Activated CD8-positive, alpha-beta memory T cell treated with anti-CD3 and anti-CD28 coated beads for 24 hours (primary cell): ENCODE results near the gene PSMG1.
A peak's percentile ranks its signal among the peaks of the same experiment; 100 is the strongest.
"Not testable (repeated sequence)": the region's sequence is repeated elsewhere in the genome, so short reads cannot be mapped to it uniquely, and the experiment has no call there.

Experiments
- DNase-seq: peaks from one replicate; pipeline ENCODE4 v3.0.0-alpha.2; 2020

Gene PSMG1

GRCh38 chr21:39153842-39154241 lies 29.4 kb downstream of the PSMG1 start:
- DNase-seq, result no peak

GRCh38 chr21:39153373-39153772 lies 29.9 kb downstream of the PSMG1 start:
- no peak for DNase-seq

- DNase-seq, result no peak
These were observed 31.0 kb downstream of the PSMG1 start for GRCh38 chr21:39152271-39152670.

GRCh38 chr21:39150877-39151276 lies 32.4 kb downstream of the PSMG1 start:
- DNase-seq, result no peak

- no peak for DNase-seq
These were observed 32.9 kb downstream of the PSMG1 start for GRCh38 chr21:39150316-39150715.

- DNase-seq, result no peak
These were observed 33.4 kb downstream of the PSMG1 start for GRCh38 chr21:39149882-39150281.

- no peak for DNase-seq
These were observed 34.3 kb downstream of the PSMG1 start for GRCh38 chr21:39148975-39149374.

- DNase-seq, result no peak
These were observed 39.1 kb downstream of the PSMG1 start for GRCh38 chr21:39144191-39144590.

- DNase-seq, result no peak
These were observed 40.3 kb downstream of the PSMG1 start for GRCh38 chr21:39142972-39143371.

- DNase-seq, result no peak
These were observed 41.7 kb downstream of the PSMG1 start for GRCh38 chr21:39141502-39141901.

- no peak for DNase-seq
These were observed 45.7 kb downstream of the PSMG1 start for GRCh38 chr21:39137248-39138178.

GRCh38 chr21:39136711-39137110 lies 46.5 kb downstream of the PSMG1 start:
- DNase-seq, result no peak

- DNase-seq, result not testable (repeated sequence)
These were observed 47.1 kb downstream of the PSMG1 start for GRCh38 chr21:39136138-39136537.

- DNase-seq, result no peak
These were observed 48.9 kb downstream of the PSMG1 start for GRCh38 chr21:39134288-39134810.

- no peak for DNase-seq
These were observed 51.0 kb downstream of the PSMG1 start for GRCh38 chr21:39132248-39132647.

GRCh38 chr21:39131791-39132190 lies 51.5 kb downstream of the PSMG1 start:
- DNase-seq, result no peak

GRCh38 chr21:39127506-39127905 lies 55.7 kb downstream of the PSMG1 start:
- DNase-seq, result no peak

- DNase-seq, result peak; percentile 32
These were observed 56.8 kb downstream of the PSMG1 start for GRCh38 chr21:39126486-39126806.

GRCh38 chr21:39125752-39126485 lies 57.3 kb downstream of the PSMG1 start:
- no peak for DNase-seq
